Activated CD8-positive, alpha-beta memory T cell treated with anti-CD3 and anti-CD28 coated beads for 4 hours (primary cell): ENCODE results near the gene OR10H5.
"Not testable (repeated sequence)": the region's sequence is repeated elsewhere in the genome, so short reads cannot be mapped to it uniquely, and the experiment has no call there.

Experiments used
- DNase-seq, 2 donors: peaks; one replicate each; pipeline ENCODE4 v3.0.0-alpha.2; 2020; ENCODE audit warnings: low read depth in 2 of 2

The OR10H5 gene

GRCh38 chr19:15843894-15844222 is 56.4 kb downstream of the OR10H5 start:
- DNase-seq, result not testable (repeated sequence)

DNA sequence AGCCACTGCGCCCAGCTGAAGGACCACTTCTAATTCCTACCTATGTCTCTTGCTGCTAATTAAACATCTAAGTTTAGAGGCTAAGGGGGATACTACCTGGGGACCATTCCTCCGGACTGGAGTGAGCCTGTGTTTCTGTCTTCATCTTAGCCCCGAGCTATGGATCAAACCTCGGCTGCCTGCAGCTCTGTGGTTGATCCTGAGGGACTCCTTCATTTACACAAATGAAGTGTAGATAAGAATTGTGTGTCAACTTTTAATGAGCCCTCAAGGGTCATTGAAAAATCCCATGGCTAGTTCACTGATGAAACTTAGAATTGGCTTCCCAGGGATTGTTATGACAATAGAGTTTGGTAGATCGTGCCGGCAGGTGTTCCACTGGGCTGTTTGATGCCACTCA is 59.5 kb downstream of the OR10H5 start:
- DNase-seq, result no peak

DNA sequence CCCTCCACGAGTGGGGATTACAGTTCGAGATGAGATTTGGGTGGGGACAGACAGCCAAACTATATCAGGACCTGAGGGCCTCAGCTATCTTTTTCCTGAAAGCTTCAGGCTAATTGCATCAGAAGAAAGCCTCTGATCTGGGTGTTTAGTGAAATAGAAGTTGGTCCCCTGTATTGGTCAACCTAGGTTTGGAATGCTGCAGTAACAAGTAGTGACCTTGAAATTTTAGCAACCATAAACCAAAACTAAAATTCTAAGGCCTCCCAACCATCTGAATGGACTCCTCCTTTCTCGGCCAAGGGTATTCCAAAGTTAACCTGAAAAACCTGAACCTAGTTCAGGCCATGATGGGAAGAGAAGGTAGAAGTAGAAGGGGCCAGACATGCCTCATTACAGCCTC is 62.9 kb downstream of the OR10H5 start:
- no peak for DNase-seq
